ENCODE results near the gene C19orf18.

GRCh38 chr19:58021541-58022282 lies 47.4 kb upstream of the C19orf18 start:
- TF ChIP-seq, protein P1, sequence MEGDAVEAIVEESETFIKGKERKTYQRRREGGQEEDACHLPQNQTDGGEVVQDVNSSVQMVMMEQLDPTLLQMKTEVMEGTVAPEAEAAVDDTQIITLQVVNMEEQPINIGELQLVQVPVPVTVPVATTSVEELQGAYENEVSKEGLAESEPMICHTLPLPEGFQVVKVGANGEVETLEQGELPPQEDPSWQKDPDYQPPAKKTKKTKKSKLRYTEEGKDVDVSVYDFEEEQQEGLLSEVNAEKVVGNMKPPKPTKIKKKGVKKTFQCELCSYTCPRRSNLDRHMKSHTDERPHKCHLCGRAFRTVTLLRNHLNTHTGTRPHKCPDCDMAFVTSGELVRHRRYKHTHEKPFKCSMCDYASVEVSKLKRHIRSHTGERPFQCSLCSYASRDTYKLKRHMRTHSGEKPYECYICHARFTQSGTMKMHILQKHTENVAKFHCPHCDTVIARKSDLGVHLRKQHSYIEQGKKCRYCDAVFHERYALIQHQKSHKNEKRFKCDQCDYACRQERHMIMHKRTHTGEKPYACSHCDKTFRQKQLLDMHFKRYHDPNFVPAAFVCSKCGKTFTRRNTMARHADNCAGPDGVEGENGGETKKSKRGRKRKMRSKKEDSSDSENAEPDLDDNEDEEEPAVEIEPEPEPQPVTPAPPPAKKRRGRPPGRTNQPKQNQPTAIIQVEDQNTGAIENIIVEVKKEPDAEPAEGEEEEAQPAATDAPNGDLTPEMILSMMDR (IDR thresholded peaks at IDR 0.05), result peak; percentile 42 to 83 (median 78)
- no peak for TF ChIP-seq POLR2A (IDR thresholded peaks at IDR 0.05)
